ENCODE measurements around the gene EPS15. TPM values are rescaled to one million over a fixed set of nuclear protein-coding genes. Genes with fewer than 3 reads are reported as not detected.
"Not testable (repeated sequence)": the region's sequence is repeated elsewhere in the genome, so short reads cannot be mapped to it uniquely, and the experiment has no call there.

EPS15 gene
- total RNA-seq, 1 experiment from 2014 or later, result 48.7 TPM

GRCh38 chr1:51472359-51472758 lies 46.7 kb downstream of the EPS15 start:
- no peaks in the 10 kb centered on the region for H3K4me1 Mint-ChIP-seq (ENCODE audit: insufficient read depth, unreplicated experiment)
- H3K4me3 Mint-ChIP-seq (ENCODE audit: unreplicated experiment), result no peak overlapping the region
- ChIA-PET CTCF (interaction anchor here (0.6 kb wide), 1 partner anchor 297 kb away, joined by 4 read pairs; no protein-coding TSS in a partner anchor), POLR2A (no interaction called here)
- intact Hi-C loops (cut with micrococcal nuclease), result no loop called here
- no peak overlapping the region for H3K27ac Mint-ChIP-seq (ENCODE audit: low read depth, unreplicated experiment)
- H3K36me3 Mint-ChIP-seq (ENCODE audit: insufficient read depth, unreplicated experiment), result peaks cover 32% of the 10 kb centered on the region
- DNase-seq (ENCODE audit: unreplicated experiment), result no peak
- TF ChIP-seq CTCF (IDR thresholded peaks at IDR 0.05; ENCODE audit: unreplicated experiment), result no peak
- H3K27me3 Mint-ChIP-seq (ENCODE audit: insufficient read depth, unreplicated experiment), result no peaks in the 10 kb centered on the region
- BruUV-seq (replicated peaks), result no TSS peak
- H3K9me3 Mint-ChIP-seq (ENCODE audit: unreplicated experiment), result peaks cover 3% of the 10 kb centered on the region

- BruUV-seq (replicated peaks), result no TSS peak
- intact Hi-C loops (cut with micrococcal nuclease), result no loop called here
These were observed 49.5 kb downstream of the EPS15 start for GRCh38 chr1:51469518-51469917.

GRCh38 chr1:51464828-51465227 lies 54.2 kb downstream of the EPS15 start:
- CTCF ChIA-PET, result interaction anchor here (1.0 kb wide), 1 partner anchor 70 kb away, joined by 3 read pairs; no protein-coding TSS in a partner anchor
- BruUV-seq (replicated peaks), result no TSS peak
- Mint-ChIP-seq H3K27ac (ENCODE audit: low read depth, unreplicated experiment) (no peak overlapping the region), H3K36me3 (ENCODE audit: insufficient read depth, unreplicated experiment) (peaks cover 33% of the 10 kb centered on the region), H3K4me1 (ENCODE audit: insufficient read depth, unreplicated experiment) (no peaks in the 10 kb centered on the region), H3K4me3 (ENCODE audit: unreplicated experiment) (no peak overlapping the region), H3K9me3 (ENCODE audit: unreplicated experiment) (no peaks in the 10 kb centered on the region), H3K27me3 (ENCODE audit: insufficient read depth, unreplicated experiment) (no peaks in the 10 kb centered on the region)
- TF ChIP-seq CTCF (IDR thresholded peaks at IDR 0.05; ENCODE audit: unreplicated experiment), result no peak
- DNase-seq (ENCODE audit: unreplicated experiment), result no peak
- intact Hi-C loops (cut with micrococcal nuclease), result no loop called here
- POLR2A ChIA-PET, result no interaction called here

More at GRCh38 chr1:51469518-51469917, 49.5 kb downstream of the EPS15 start:
- no peaks in the 10 kb centered on the region for H3K27me3 Mint-ChIP-seq (ENCODE audit: insufficient read depth, unreplicated experiment)
- POLR2A ChIA-PET, result interaction anchor here (0.6 to 0.7 kb wide), 2 partner anchors 186 to 261 kb away, joined by 3 to 4 read pairs; no protein-coding TSS in a partner anchor
- peaks cover 37% of the 10 kb centered on the region for H3K36me3 Mint-ChIP-seq (ENCODE audit: insufficient read depth, unreplicated experiment)
- no peaks in the 10 kb centered on the region for H3K4me1 Mint-ChIP-seq (ENCODE audit: insufficient read depth, unreplicated experiment)
- CTCF ChIA-PET, result interaction anchor here (0.8 kb wide), 1 partner anchor 37 kb away, joined by 5 read pairs; no protein-coding TSS in a partner anchor
- no peak for DNase-seq (ENCODE audit: unreplicated experiment)
- no peak for TF ChIP-seq CTCF (IDR thresholded peaks at IDR 0.05; ENCODE audit: unreplicated experiment)
- no peak overlapping the region for H3K27ac Mint-ChIP-seq (ENCODE audit: low read depth, unreplicated experiment)
- H3K4me3 Mint-ChIP-seq (ENCODE audit: unreplicated experiment), result no peak overlapping the region
- H3K9me3 Mint-ChIP-seq (ENCODE audit: unreplicated experiment), result no peaks in the 10 kb centered on the region

- Mint-ChIP-seq H3K4me1 (ENCODE audit: insufficient read depth, unreplicated experiment) (no peaks in the 10 kb centered on the region), H3K9me3 (ENCODE audit: unreplicated experiment) (no peaks in the 10 kb centered on the region), H3K36me3 (ENCODE audit: insufficient read depth, unreplicated experiment) (peaks cover 41% of the 10 kb centered on the region), H3K27ac (ENCODE audit: low read depth, unreplicated experiment) (no peak overlapping the region), H3K27me3 (ENCODE audit: insufficient read depth, unreplicated experiment) (no peaks in the 10 kb centered on the region), H3K4me3 (ENCODE audit: unreplicated experiment) (no peak overlapping the region)
- no peak for DNase-seq (ENCODE audit: unreplicated experiment)
- ChIA-PET POLR2A (no interaction called here), CTCF (interaction anchor here (0.6 kb wide), 1 partner anchor 27 kb away, joined by 3 read pairs; no protein-coding TSS in a partner anchor)
- BruUV-seq (replicated peaks), result no TSS peak
- TF ChIP-seq CTCF (IDR thresholded peaks at IDR 0.05; ENCODE audit: unreplicated experiment), result no peak
- intact Hi-C loops (cut with micrococcal nuclease), result no loop called here
These were observed 55.5 kb downstream of the EPS15 start for GRCh38 chr1:51463561-51463960.

GRCh38 chr1:51462289-51462688 lies 56.8 kb downstream of the EPS15 start:
- POLR2A ChIA-PET; BruUV-seq (replicated peaks); H3K4me3 Mint-ChIP-seq (ENCODE audit: unreplicated experiment); H3K4me1 Mint-ChIP-seq (ENCODE audit: insufficient read depth, unreplicated experiment); H3K27ac Mint-ChIP-seq (ENCODE audit: low read depth, unreplicated experiment); DNase-seq (ENCODE audit: unreplicated experiment); intact Hi-C loops (cut with micrococcal nuclease); H3K9me3 Mint-ChIP-seq (ENCODE audit: unreplicated experiment); H3K27me3 Mint-ChIP-seq (ENCODE audit: insufficient read depth, unreplicated experiment): not testable (repeated sequence)
- CTCF ChIA-PET, result interaction anchor here (1.9 kb wide), 1 partner anchor 18 kb away, joined by 9 read pairs; no protein-coding TSS in a partner anchor
- H3K36me3 Mint-ChIP-seq (ENCODE audit: insufficient read depth, unreplicated experiment), result peaks cover 45% of the 10 kb centered on the region

Data from MCF 10A (cell line).